Keratinocyte (primary cell): ENCODE measurements around the gene FZD2. TPM values are rescaled to one million over a fixed set of nuclear protein-coding genes. Genes with fewer than 3 reads are reported as not detected.

Experiments used
- DNase-seq: peaks from one replicate; pipeline ENCODE4 v3.0.0-alpha.2; 2011; ENCODE audit warnings: low read depth, missing footprints, low spot score
- FAIRE-seq: peaks from 2 replicates; lab custom pipeline; 2011; peaks lifted over from hg19 to GRCh38; lab: Jason Lieb, UNC
- H2AFZ ChIP-seq: 2 replicates; pipeline ENCODE4 v1.6.0; 2012; ENCODE audit warnings: low read length, control low read depth, inconsistent platforms; ENCODE audit not compliant: control insufficient read depth
- H3K27ac ChIP-seq: 2 replicates; pipeline ENCODE4 v1.5.1; 2011; ENCODE audit warnings: low read length; ENCODE audit not compliant: control insufficient read depth, insufficient read depth
- H3K27me3 ChIP-seq: 3 replicates; pipeline ENCODE4 v1.6.0; 2011; ENCODE audit warnings: low read length; ENCODE audit not compliant: control insufficient read depth, insufficient read depth; ENCODE audit errors: extremely low read depth
- H3K36me3 ChIP-seq, 2 experiments: 2 replicates in 1 of 2; 3 replicates in 1 of 2; pipeline ENCODE4 v1.5.1; 2011; ENCODE audit warnings: low read length in 2 of 2, mild to moderate bottlenecking in 1 of 2; ENCODE audit not compliant: control insufficient read depth in 2 of 2, insufficient read depth in 2 of 2; ENCODE audit errors: extremely low read depth in 1 of 2
- H3K4me1 ChIP-seq: 3 replicates; pipeline ENCODE4 v1.5.1; 2011; ENCODE audit warnings: low read length; ENCODE audit not compliant: control insufficient read depth, insufficient read depth; ENCODE audit errors: extremely low read depth
- H3K4me2 ChIP-seq: 3 replicates; pipeline ENCODE4 v1.6.0; 2011; ENCODE audit warnings: low read depth, low read length; ENCODE audit not compliant: control insufficient read depth, insufficient read depth; ENCODE audit errors: extremely low read depth
- H3K4me3 ChIP-seq, 3 experiments: fragments of 200-600 bp in 1 of 3; sonication (generic) in 1 of 3; 2 replicates in 2 of 3; 3 replicates in 1 of 3; pipeline ENCODE4 v1.5.1; 2011 to 2016; ENCODE audit warnings: low read length in 3 of 3, mild to moderate bottlenecking in 3 of 3, control low read depth in 2 of 3, inconsistent platforms in 1 of 3, low read depth in 1 of 3, mixed read lengths in 1 of 3, mixed run types in 1 of 3, moderate library complexity in 1 of 3; ENCODE audit not compliant: control insufficient read depth in 2 of 3, insufficient read depth in 2 of 3; ENCODE audit errors: extremely low read depth in 1 of 3
- H3K79me2 ChIP-seq: 2 replicates; pipeline ENCODE4 v1.6.0; 2012; ENCODE audit warnings: low read length; ENCODE audit not compliant: control insufficient read depth, insufficient read depth
- H3K9ac ChIP-seq: 3 replicates; pipeline ENCODE4 v1.6.0; 2011; ENCODE audit warnings: low read length; ENCODE audit not compliant: control insufficient read depth, insufficient read depth; ENCODE audit errors: extremely low read depth
- H3K9me1 ChIP-seq: 3 replicates; pipeline ENCODE4 v1.6.0; 2011; ENCODE audit warnings: low read length; ENCODE audit not compliant: control insufficient read depth, insufficient read depth; ENCODE audit errors: extremely low read depth
- H3K9me3 ChIP-seq: 2 replicates; pipeline ENCODE4 v1.5.1; 2012; ENCODE audit warnings: low read depth, low read length; ENCODE audit not compliant: control insufficient read depth
- H4K20me1 ChIP-seq: 3 replicates; pipeline ENCODE4 v1.6.0; 2011; ENCODE audit warnings: low read length; ENCODE audit not compliant: control insufficient read depth, insufficient read depth; ENCODE audit errors: extremely low read depth
- CTCF ChIP-seq, 3 experiments: IDR thresholded peaks in 1 of 3; conservative IDR thresholded peaks in 1 of 3; optimal IDR thresholded peaks in 1 of 3; 2 replicates in 2 of 3; 3 replicates in 1 of 3; pipeline versions ENCODE3 to v1.5.1; 2011; ENCODE audit warnings: low read length in 3 of 3, mild to moderate bottlenecking in 3 of 3, moderate library complexity in 2 of 3, control low read depth in 1 of 3, inconsistent platforms in 1 of 3; ENCODE audit not compliant: insufficient read depth in 2 of 3; ENCODE audit errors: extremely low read depth in 1 of 3
- EZH2 ChIP-seq: IDR thresholded peaks from one replicate; pipeline ENCODE4 v1.6.1; 2012; ENCODE audit warnings: inconsistent platforms, mild to moderate bottlenecking, low read length, moderate library complexity
- dilution Hi-C: fragments of 300-500 bp; cut with MboI; formaldehyde crosslinking; loops from one replicate; pipeline ENCODE4 v1.7.0; 2020; ENCODE audit warnings: low sequenced_read_pairs; ENCODE audit not compliant: extremely low pct_ligation_motif_present
- polyA plus RNA-seq, 5 experiments: library from polyadenylated mRNA; depleted of rRNA in 3 of 5; stranded (reverse) in 3 of 5; stranded (forward) in 1 of 5; unstranded in 1 of 5; fragments of >200 nt; gene quantifications; 1 replicate in 1 of 5; 2 replicates in 3 of 5; 3 replicates in 1 of 5; pipeline versions ENCODE4 v1.2.1 to v1.2.3, GENCODE V29; 2011 to 2012; ENCODE audit warnings: missing spikeins in 2 of 5, low read depth in 1 of 5, low replicate concordance in 1 of 5

FZD2 gene
- polyA plus RNA-seq, 1 donor (not counting 4 experiments of a cell fraction or from before 2014, with no cell fraction given), result 2.6 TPM

DNA sequence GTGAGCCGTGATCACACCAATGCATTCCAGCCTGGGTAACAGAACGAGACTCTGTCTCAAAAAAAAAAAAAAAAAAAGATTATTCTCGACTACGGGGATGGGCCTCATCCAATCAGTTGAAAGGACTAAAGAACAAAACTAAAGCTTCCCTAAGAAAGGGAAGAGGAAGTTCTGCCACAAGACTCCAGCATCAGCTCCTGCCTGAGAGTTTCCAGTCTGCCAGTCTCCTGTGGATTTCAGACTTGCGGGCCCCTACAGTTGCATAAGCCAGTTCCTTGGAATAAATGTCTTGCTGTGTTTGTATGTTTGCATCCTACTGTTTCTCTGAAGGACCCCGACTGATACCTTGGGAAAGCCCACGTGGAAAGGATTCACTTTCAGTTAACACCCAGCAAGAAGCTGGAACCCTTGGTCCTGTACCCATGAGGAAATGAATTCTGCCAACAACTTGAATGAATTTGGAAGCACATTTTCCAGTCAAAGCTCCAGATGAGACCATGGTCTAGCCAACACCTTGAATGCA lies 26.3 kb upstream of the FZD2 start:
- no peak for TF ChIP-seq EZH2
- no peak for TF ChIP-seq CTCF (optimal IDR thresholded peaks at IDR 0.05 in 1 of 3, IDR thresholded peaks at IDR 0.05 in 1 of 3, conservative IDR thresholded peaks at IDR 0.05 in 1 of 3; ENCODE audit: extremely low read depth in 1 of 3, insufficient read depth in 2 of 3, low read length in 3 of 3)
- FAIRE-seq (no peak), DNase-seq (no peak)
- no peak overlapping the region for H3K4me2 ChIP-seq
- H3K9me1 ChIP-seq, result no peaks in the 10 kb centered on the region
- H4K20me1 ChIP-seq, result no peaks in the 10 kb centered on the region
- no peaks in the 10 kb centered on the region for H3K79me2 ChIP-seq
- no peak overlapping the region for H3K27ac ChIP-seq
- H3K9me3 ChIP-seq, result no peaks in the 10 kb centered on the region
- no peaks in the 10 kb centered on the region for H3K36me3 ChIP-seq
- H2AFZ ChIP-seq, result no peak overlapping the region
- no peak overlapping the region for H3K4me3 ChIP-seq
- peaks cover 5% of the 10 kb centered on the region for H3K4me1 ChIP-seq
- no peak overlapping the region for H3K9ac ChIP-seq
- no peaks in the 10 kb centered on the region for H3K27me3 ChIP-seq
- dilution Hi-C loops, result loop anchor here (10.0 kb wide), 1 partner anchor 104 kb away; no protein-coding TSS in a partner anchor

GRCh38 chr17:44533533-44534246 lies 23.6 kb upstream of the FZD2 start:
- H3K9me3 ChIP-seq, result no peaks in the 10 kb centered on the region
- no peak for DNase-seq
- H3K27ac ChIP-seq, result no peak overlapping the region
- dilution Hi-C loops, result loop anchor here (10.0 kb wide), 1 partner anchor 101 kb away; no protein-coding TSS in a partner anchor
- H3K27me3 ChIP-seq, result no peaks in the 10 kb centered on the region
- H3K79me2 ChIP-seq, result no peaks in the 10 kb centered on the region
- FAIRE-seq, result peak; percentile 34
- H3K4me2 ChIP-seq, result peak overlapping the region; percentile 51
- TF ChIP-seq EZH2, result no peak
- TF ChIP-seq CTCF (optimal IDR thresholded peaks at IDR 0.05 in 1 of 3, IDR thresholded peaks at IDR 0.05 in 1 of 3, conservative IDR thresholded peaks at IDR 0.05 in 1 of 3; ENCODE audit: extremely low read depth in 1 of 3, insufficient read depth in 2 of 3, low read length in 3 of 3), result peak; percentile 94 to 99 (median 95)
- peaks cover 5% of the 10 kb centered on the region for H3K4me1 ChIP-seq
- no peaks in the 10 kb centered on the region for H4K20me1 ChIP-seq
- no peak overlapping the region for H3K4me3 ChIP-seq
- H3K36me3 ChIP-seq, result no peaks in the 10 kb centered on the region
- peak overlapping the region; percentile 78 for H2AFZ ChIP-seq
- no peaks in the 10 kb centered on the region for H3K9me1 ChIP-seq
- peak overlapping the region; percentile 4 for H3K9ac ChIP-seq
